ENCODE data around the gene SCN8A. TPM values are rescaled to one million over a fixed set of nuclear protein-coding genes. Genes with fewer than 3 reads are reported as not detected.
A peak's percentile ranks its signal among the peaks of the same experiment; 100 is the strongest.
"Not testable (repeated sequence)": the region's sequence is repeated elsewhere in the genome, so short reads cannot be mapped to it uniquely, and the experiment has no call there.

SCN8A gene
- total and polyA plus RNA-seq, 7 donors = 0.03 to 0.44 (median 0.08) TPM

DNA sequence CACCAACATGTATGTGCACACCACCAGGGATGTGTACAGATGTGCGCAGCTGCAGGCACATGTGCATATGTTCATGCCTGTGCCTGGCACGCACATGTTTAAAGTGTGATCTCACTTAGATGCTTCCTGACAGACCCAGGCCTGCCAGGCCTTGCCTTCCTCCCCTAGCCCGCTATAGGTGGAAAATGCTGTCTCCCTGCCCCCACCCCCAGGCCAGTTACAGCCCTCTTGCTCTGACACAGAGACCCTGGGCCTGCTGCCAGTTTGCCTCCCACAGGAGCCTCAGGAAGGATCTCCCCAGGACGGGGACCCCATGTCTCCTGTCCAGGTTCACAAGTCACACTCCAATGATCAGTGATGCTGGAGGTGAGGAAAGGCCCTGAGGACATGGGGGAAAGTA lies 235.8 kb downstream of the SCN8A start:
- no peak overlapping the region for H3K4me3 ChIP-seq
- DNase-seq (no peak), ATAC-seq (no peak)
- intact Hi-C loops (cut with DNase I) = no loop called here
- no peak overlapping the region for H3K27ac ChIP-seq
- 63 to 81% (median 76%) methylated on average over 4 of the region's 4 CpGs for WGBS, 3 donors
- H3K9me3 ChIP-seq = no peaks in the 10 kb centered on the region
- H3K27me3 ChIP-seq (ENCODE audit: insufficient read depth in 3 of 3, low read length in 2 of 3) = peaks cover 0 to 24% (median 3%) of the 10 kb centered on the region in 3 donors
- no peak for TF ChIP-seq CTCF (IDR thresholded peaks at IDR 0.05)
- H3K4me1 ChIP-seq = no peaks in the 10 kb centered on the region
- no peaks in the 10 kb centered on the region for H3K36me3 ChIP-seq (ENCODE audit: insufficient read depth in 1 of 2, low read depth in 1 of 2)

- no peak overlapping the region for H3K4me3 ChIP-seq
- no peaks in the 10 kb centered on the region for H3K4me1 ChIP-seq
- peaks cover 0 to 24% (median 0%) of the 10 kb centered on the region in 3 donors for H3K27me3 ChIP-seq (ENCODE audit: insufficient read depth in 3 of 3, low read length in 2 of 3)
- intact Hi-C loops (cut with DNase I) = no loop called here
- DNase-seq = no peak
- no peaks in the 10 kb centered on the region for H3K36me3 ChIP-seq (ENCODE audit: insufficient read depth in 1 of 2, low read depth in 1 of 2)
- H3K9me3 ChIP-seq = no peaks in the 10 kb centered on the region
- no peak overlapping the region for H3K27ac ChIP-seq
- 68 to 77% (median 69%) methylated on average over 11 of the region's 11 CpGs for WGBS, 3 donors
- no peak for TF ChIP-seq CTCF (IDR thresholded peaks at IDR 0.05)
- ATAC-seq = peak in 1 of 4 donors; percentile 39
These were observed 237.1 kb downstream of the SCN8A start for GRCh38 chr12:51827925-51828818.

GRCh38 chr12:51829011-51829481 lies 238.0 kb downstream of the SCN8A start:
- no peaks in the 10 kb centered on the region for H3K9me3 ChIP-seq
- H3K4me1 ChIP-seq = no peaks in the 10 kb centered on the region
- TF ChIP-seq CTCF (IDR thresholded peaks at IDR 0.05) = no peak
- DNase-seq = no peak
- no peak for ATAC-seq
- no peaks in the 10 kb centered on the region for H3K36me3 ChIP-seq (ENCODE audit: insufficient read depth in 1 of 2, low read depth in 1 of 2)
- intact Hi-C loops (cut with DNase I) = no loop called here
- 40 to 55% (median 50%) methylated on average over 5 of the region's 5 CpGs for whole genome bisulfite sequencing, 3 donors
- peaks cover 0 to 21% (median 0%) of the 10 kb centered on the region in 3 donors for H3K27me3 ChIP-seq (ENCODE audit: insufficient read depth in 3 of 3, low read length in 2 of 3)
- H3K4me3 ChIP-seq = no peak overlapping the region
- no peak overlapping the region for H3K27ac ChIP-seq

- Histone ChIP-seq H3K4me1 (no peaks in the 10 kb centered on the region), H3K9me3 (no peaks in the 10 kb centered on the region), H3K4me3 (no peak overlapping the region), H3K36me3 (ENCODE audit: insufficient read depth in 1 of 2, low read depth in 1 of 2) (no peaks in the 10 kb centered on the region), H3K27me3 (ENCODE audit: insufficient read depth in 3 of 3, low read length in 2 of 3) (peaks cover 0 to 21% (median 0%) of the 10 kb centered on the region in 3 donors), H3K27ac (no peak overlapping the region)
- 21 to 53% (median 31%) methylated on average over 1 of the region's 1 CpG for WGBS, 3 donors
- intact Hi-C loops (cut with DNase I) = no loop called here
- no peak for DNase-seq
- no peak for ATAC-seq
- no peak for TF ChIP-seq CTCF (IDR thresholded peaks at IDR 0.05)
These were observed 238.6 kb downstream of the SCN8A start for GRCh38 chr12:51829641-51830040.

- WGBS, 3 donors = 69 to 80% (median 78%) methylated on average over 5 of the region's 5 CpGs
- H3K4me1 ChIP-seq; ATAC-seq; H3K27ac ChIP-seq; H3K9me3 ChIP-seq; intact Hi-C loops (cut with DNase I); H3K4me3 ChIP-seq; H3K36me3 ChIP-seq (ENCODE audit: insufficient read depth in 1 of 2, low read depth in 1 of 2); DNase-seq: not testable (repeated sequence)
- peaks cover 0 to 21% (median 1%) of the 10 kb centered on the region in 3 donors for H3K27me3 ChIP-seq (ENCODE audit: insufficient read depth in 3 of 3, low read length in 2 of 3)
These were observed 240.8 kb downstream of the SCN8A start for GRCh38 chr12:51831817-51832216.

Data from psoas muscle (tissue), 8 donors.